ENCODE data around the gene TMSB15B. TPM values are rescaled to one million over a fixed set of nuclear protein-coding genes. Genes with fewer than 3 reads are reported as not detected.
"Not testable (repeated sequence)": the region's sequence is repeated elsewhere in the genome, so short reads cannot be mapped to it uniquely, and the experiment has no call there.

The TMSB15B gene
- total RNA-seq, 1 experiment from 2014 or later: 12.8 TPM

DNA sequence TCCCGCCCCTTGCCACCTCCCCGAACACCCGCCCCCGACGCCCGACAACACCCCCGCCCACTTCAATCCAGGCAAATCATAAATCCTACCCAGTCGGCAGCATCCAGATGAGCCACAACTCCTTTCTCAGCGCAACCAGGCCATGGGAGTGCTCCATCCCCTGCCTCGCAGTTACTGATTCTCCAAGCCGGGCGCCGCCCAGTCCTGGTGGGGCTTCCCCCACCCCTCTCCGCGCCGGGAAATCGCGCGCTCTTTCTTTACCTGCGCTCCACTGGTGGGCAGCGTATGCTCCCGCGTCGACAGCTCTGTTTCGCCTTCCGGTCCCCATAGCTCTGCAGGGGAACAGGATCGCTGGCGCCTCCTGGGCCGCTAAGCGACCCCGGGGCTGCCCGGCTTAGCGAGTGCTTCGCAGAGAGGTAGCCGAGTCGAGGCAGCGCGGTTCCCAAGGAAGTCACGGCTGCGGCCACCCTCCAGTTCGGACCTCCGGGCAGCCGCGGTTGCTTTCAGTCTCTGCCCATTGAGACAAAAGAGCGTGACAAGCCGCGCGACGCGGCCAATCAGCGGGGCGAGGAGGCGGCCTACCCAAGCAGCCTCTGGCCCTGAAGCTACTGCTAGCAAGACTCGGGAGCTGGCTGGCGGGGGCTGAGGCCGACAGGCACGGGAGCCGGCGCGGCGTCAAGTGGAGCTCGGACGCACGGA, 43.7 kb upstream of the TMSB15B start:
- Histone ChIP-seq H3K27me3 (replicated peaks; ENCODE audit: insufficient read depth, low read depth, low read length, poor library complexity) (peaks cover 4% of the 10 kb centered on the region), H3K4me3 (ENCODE audit: low read depth, low read length, poor library complexity, severe bottlenecking) (peak overlapping the region; percentile 52), H3K9me3 (ENCODE audit: low read depth, low read length, poor library complexity, severe bottlenecking) (no peaks in the 10 kb centered on the region), H3K36me3 (ENCODE audit: insufficient read depth, low read length, poor library complexity, severe bottlenecking) (no peaks in the 10 kb centered on the region), H3K4me1 (ENCODE audit: insufficient read depth, low read length, poor library complexity, severe bottlenecking) (no peaks in the 10 kb centered on the region), H3K27ac (ENCODE audit: low read depth, low read length, poor library complexity, severe bottlenecking) (no peak overlapping the region)
- no peak for TF ChIP-seq EZH2 (IDR thresholded peaks at IDR 0.05; ENCODE audit: borderline replicate concordance, low read depth, low read length, poor library complexity, severe bottlenecking)
- TF ChIP-seq, protein P1, sequence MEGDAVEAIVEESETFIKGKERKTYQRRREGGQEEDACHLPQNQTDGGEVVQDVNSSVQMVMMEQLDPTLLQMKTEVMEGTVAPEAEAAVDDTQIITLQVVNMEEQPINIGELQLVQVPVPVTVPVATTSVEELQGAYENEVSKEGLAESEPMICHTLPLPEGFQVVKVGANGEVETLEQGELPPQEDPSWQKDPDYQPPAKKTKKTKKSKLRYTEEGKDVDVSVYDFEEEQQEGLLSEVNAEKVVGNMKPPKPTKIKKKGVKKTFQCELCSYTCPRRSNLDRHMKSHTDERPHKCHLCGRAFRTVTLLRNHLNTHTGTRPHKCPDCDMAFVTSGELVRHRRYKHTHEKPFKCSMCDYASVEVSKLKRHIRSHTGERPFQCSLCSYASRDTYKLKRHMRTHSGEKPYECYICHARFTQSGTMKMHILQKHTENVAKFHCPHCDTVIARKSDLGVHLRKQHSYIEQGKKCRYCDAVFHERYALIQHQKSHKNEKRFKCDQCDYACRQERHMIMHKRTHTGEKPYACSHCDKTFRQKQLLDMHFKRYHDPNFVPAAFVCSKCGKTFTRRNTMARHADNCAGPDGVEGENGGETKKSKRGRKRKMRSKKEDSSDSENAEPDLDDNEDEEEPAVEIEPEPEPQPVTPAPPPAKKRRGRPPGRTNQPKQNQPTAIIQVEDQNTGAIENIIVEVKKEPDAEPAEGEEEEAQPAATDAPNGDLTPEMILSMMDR (conservative IDR thresholded peaks at IDR 0.05; ENCODE audit: low read depth, low read length): no peak
- intact Hi-C loops (cut with micrococcal nuclease; ENCODE audit: unreplicated experiment): no loop called here
- ChIA-PET CTCF (no interaction called here), POLR2A (ENCODE audit: low non-redundant PET) (no interaction called here)
- DNase-seq (ENCODE audit: low spot score): peak; percentile 52
- BruUV-seq (replicated peaks): no TSS peak

DNA sequence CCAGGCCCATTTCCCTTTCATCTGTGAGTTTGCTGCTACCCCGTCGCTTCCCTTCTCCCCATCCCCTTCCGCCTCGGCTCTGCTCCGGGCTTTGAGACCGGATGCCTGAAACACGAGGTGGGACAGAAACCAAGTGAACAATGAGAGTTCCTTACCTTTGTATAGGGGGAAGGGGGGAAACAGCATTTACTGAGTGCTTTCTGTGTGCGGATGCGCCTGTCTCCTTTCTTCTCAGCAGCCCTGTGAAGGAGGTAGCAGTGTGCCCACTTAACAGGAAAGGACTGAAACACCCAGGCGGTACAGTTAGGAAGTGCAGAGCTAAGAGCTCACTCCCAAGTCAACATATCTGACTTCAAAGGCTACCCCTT, 43.2 kb upstream of the TMSB15B start:
- Histone ChIP-seq H3K4me1 (ENCODE audit: insufficient read depth, low read length, poor library complexity, severe bottlenecking) (no peaks in the 10 kb centered on the region), H3K4me3 (ENCODE audit: low read depth, low read length, poor library complexity, severe bottlenecking) (peak overlapping the region; percentile 52), H3K27ac (ENCODE audit: low read depth, low read length, poor library complexity, severe bottlenecking) (no peak overlapping the region), H3K36me3 (ENCODE audit: insufficient read depth, low read length, poor library complexity, severe bottlenecking) (no peaks in the 10 kb centered on the region), H3K27me3 (replicated peaks; ENCODE audit: insufficient read depth, low read depth, low read length, poor library complexity) (peaks cover 1% of the 10 kb centered on the region), H3K9me3 (ENCODE audit: low read depth, low read length, poor library complexity, severe bottlenecking) (no peaks in the 10 kb centered on the region)
- intact Hi-C loops (cut with micrococcal nuclease; ENCODE audit: unreplicated experiment): no loop called here
- BruUV-seq (replicated peaks): no TSS peak
- ChIA-PET POLR2A (ENCODE audit: low non-redundant PET) (no interaction called here), CTCF (no interaction called here)
- DNase-seq (ENCODE audit: low spot score): peak; percentile 35
- TF ChIP-seq, protein P1 (conservative IDR thresholded peaks at IDR 0.05; ENCODE audit: low read depth, low read length): no peak; the same call in 1 of the 2 replicates
- no peak for TF ChIP-seq EZH2 (IDR thresholded peaks at IDR 0.05; ENCODE audit: borderline replicate concordance, low read depth, low read length, poor library complexity, severe bottlenecking)

DNA sequence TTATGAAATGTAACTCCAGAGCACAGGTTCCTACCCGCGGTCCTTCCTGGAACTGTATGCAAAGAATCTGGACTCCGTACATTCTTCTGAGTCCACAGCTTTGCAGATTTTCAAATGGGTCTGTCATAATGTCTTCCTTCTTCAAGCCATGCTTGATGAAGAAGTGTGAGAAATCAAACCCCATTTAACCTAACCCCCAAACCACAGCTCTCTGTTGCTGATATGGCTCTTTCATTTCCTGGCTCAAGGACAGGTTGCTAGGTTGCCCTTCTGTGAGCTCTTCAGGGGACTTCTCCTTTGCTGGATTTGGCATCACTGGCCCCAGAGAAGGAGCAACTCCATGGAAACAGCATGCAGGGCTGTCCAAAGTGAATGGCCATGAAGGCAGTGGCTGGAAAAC, 41.9 kb upstream of the TMSB15B start:
- BruUV-seq (replicated peaks); H3K4me1 ChIP-seq (ENCODE audit: insufficient read depth, low read length, poor library complexity, severe bottlenecking); H3K4me3 ChIP-seq (ENCODE audit: low read depth, low read length, poor library complexity, severe bottlenecking); H3K27me3 ChIP-seq (replicated peaks; ENCODE audit: insufficient read depth, low read depth, low read length, poor library complexity); CTCF ChIA-PET; H3K36me3 ChIP-seq (ENCODE audit: insufficient read depth, low read length, poor library complexity, severe bottlenecking); POLR2A ChIA-PET (ENCODE audit: low non-redundant PET); intact Hi-C loops (cut with micrococcal nuclease; ENCODE audit: unreplicated experiment); H3K9me3 ChIP-seq (ENCODE audit: low read depth, low read length, poor library complexity, severe bottlenecking); DNase-seq (ENCODE audit: low spot score); H3K27ac ChIP-seq (ENCODE audit: low read depth, low read length, poor library complexity, severe bottlenecking): not testable (repeated sequence)

DNA sequence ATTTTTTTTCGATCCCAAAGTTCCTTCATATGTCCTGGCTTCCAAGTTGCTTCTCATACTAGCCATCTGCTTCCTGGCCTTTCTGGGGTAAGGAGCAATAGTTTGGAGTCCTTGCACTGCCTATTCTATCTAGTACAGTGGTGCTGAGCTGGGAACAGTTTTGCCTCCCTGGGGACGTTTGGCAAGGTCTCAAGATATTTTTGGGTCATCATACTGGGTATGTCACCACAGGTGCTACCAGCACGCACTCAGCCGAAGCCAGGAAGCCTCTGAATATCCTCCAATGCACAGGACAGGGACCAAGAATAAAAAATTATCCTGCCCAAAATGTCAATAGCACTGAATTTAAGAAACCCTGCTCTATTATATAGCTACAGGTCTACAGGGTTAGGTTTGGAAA, 35.4 kb upstream of the TMSB15B start:
- DNase-seq (ENCODE audit: low spot score): no peak
- Histone ChIP-seq H3K27me3 (replicated peaks; ENCODE audit: insufficient read depth, low read depth, low read length, poor library complexity) (peaks cover 7% of the 10 kb centered on the region), H3K9me3 (ENCODE audit: low read depth, low read length, poor library complexity, severe bottlenecking) (no peaks in the 10 kb centered on the region), H3K27ac (ENCODE audit: low read depth, low read length, poor library complexity, severe bottlenecking) (no peak overlapping the region), H3K4me1 (ENCODE audit: insufficient read depth, low read length, poor library complexity, severe bottlenecking) (no peaks in the 10 kb centered on the region), H3K36me3 (ENCODE audit: insufficient read depth, low read length, poor library complexity, severe bottlenecking) (no peaks in the 10 kb centered on the region), H3K4me3 (ENCODE audit: low read depth, low read length, poor library complexity, severe bottlenecking) (no peak overlapping the region)
- TF ChIP-seq EZH2 (IDR thresholded peaks at IDR 0.05; ENCODE audit: borderline replicate concordance, low read depth, low read length, poor library complexity, severe bottlenecking): no peak
- TF ChIP-seq, protein P1 (conservative IDR thresholded peaks at IDR 0.05; ENCODE audit: low read depth, low read length): no peak
- ChIA-PET POLR2A (ENCODE audit: low non-redundant PET) (no interaction called here), CTCF (no interaction called here)
- intact Hi-C loops (cut with micrococcal nuclease; ENCODE audit: unreplicated experiment): no loop called here
- BruUV-seq (replicated peaks): no TSS peak

Measured in A673 (cell line).